GM23338 (cell line): ENCODE measurements around the gene FBLN1.

Source experiments
- CTCF ChIP-seq, 2 experiments: fragments of 200-600 bp in 1 of 2; sonication (generic) in 1 of 2; conservative IDR thresholded peaks; 2 replicates each; pipeline versions ENCODE4 v1.5.1 to v1.6.1; 2016 to 2017; ENCODE audit warnings: antibody characterized with exemption in 2 of 2, low read depth in 2 of 2, mild to moderate bottlenecking in 2 of 2, moderate library complexity in 1 of 2
- EZH2 ChIP-seq: fragments of 200-600 bp; sonication (generic); IDR thresholded peaks from one replicate; pipeline ENCODE4 v1.8.0; 2017; ENCODE audit warnings: antibody characterized with exemption, mild to moderate bottlenecking, low read depth; ENCODE audit not compliant: unreplicated experiment
- EZH2phosphoT487 ChIP-seq: fragments of 200-600 bp; sonication (generic); IDR thresholded peaks from one replicate; pipeline ENCODE4 v1.8.1; 2018; ENCODE audit warnings: antibody characterized with exemption; ENCODE audit not compliant: unreplicated experiment
- JUNB ChIP-seq: IDR thresholded peaks from one replicate; pipeline ENCODE4 v1.6.1; 2016; ENCODE audit warnings: antibody characterized with exemption; ENCODE audit not compliant: unreplicated experiment
- REST ChIP-seq: IDR thresholded peaks from one replicate; pipeline ENCODE4 v1.6.1; 2018; ENCODE audit warnings: antibody characterized with exemption; ENCODE audit not compliant: unreplicated experiment

GRCh38 chr22:45575173-45575572, 72.5 kb downstream of the FBLN1 start:
- TF ChIP-seq CTCF (conservative IDR thresholded peaks at IDR 0.05; ENCODE audit: low read depth in 2 of 2), result no peak
- no peak for TF ChIP-seq EZH2phosphoT487
- TF ChIP-seq JUNB, result no peak
- TF ChIP-seq REST, result no peak
- no peak for TF ChIP-seq EZH2
